Right ventricle myocardium inferior (tissue), 1 donor: ENCODE results near the gene NHERF2. TPM values are rescaled to one million over a fixed set of nuclear protein-coding genes. Genes with fewer than 3 reads are reported as not detected.

Experiments
- ATAC-seq: fragments of 200-7000 bp; cut with Tn5 transposase; one replicate; pipeline ENCODE4 v1.9.1; 2020; ENCODE audit warnings: mild to moderate bottlenecking, moderate library complexity
- DNase-seq: peaks from one replicate; pipeline ENCODE4 v3.0.0; 2021; ENCODE audit errors: missing footprints
- intact Hi-C: fragments of 100-400 bp; cut with DNase I; formaldehyde crosslinking; loops from one replicate; pipeline ENCODE4 v1.11.0; 2022
- total RNA-seq: library from RNA; stranded (reverse); fragmentation: NEBNext Ultra II Directional; extraction: Animal tissue kit (Norgen Biotek cat#: 25700); gene quantifications from one replicate; pipeline ENCODE4 v1.2.1, GENCODE V29; 2021
- donor health status: DM: no; HTN: yes; CAD: no; lungs with severe emphysema.

NHERF2 gene
- total RNA-seq, 1 donor from 2014 or later: 292 TPM

- intact Hi-C loops: loop anchor here (2.0 to 5.0 kb wide), 2 partner anchors 13 to 76 kb away; no protein-coding TSS in a partner anchor
- DNase-seq (no peak), ATAC-seq (no peak)
These were observed 19.5 kb downstream of the NHERF2 start for GRCh38 chr16:2045965-2046892.

GRCh38 chr16:2046893-2047329 is 20.2 kb downstream of the NHERF2 start:
- intact Hi-C loops: loop anchor here (2.0 to 5.0 kb wide), 2 partner anchors 14 to 75 kb away; no protein-coding TSS in a partner anchor
- ATAC-seq: no peak
- no peak for DNase-seq

DNA sequence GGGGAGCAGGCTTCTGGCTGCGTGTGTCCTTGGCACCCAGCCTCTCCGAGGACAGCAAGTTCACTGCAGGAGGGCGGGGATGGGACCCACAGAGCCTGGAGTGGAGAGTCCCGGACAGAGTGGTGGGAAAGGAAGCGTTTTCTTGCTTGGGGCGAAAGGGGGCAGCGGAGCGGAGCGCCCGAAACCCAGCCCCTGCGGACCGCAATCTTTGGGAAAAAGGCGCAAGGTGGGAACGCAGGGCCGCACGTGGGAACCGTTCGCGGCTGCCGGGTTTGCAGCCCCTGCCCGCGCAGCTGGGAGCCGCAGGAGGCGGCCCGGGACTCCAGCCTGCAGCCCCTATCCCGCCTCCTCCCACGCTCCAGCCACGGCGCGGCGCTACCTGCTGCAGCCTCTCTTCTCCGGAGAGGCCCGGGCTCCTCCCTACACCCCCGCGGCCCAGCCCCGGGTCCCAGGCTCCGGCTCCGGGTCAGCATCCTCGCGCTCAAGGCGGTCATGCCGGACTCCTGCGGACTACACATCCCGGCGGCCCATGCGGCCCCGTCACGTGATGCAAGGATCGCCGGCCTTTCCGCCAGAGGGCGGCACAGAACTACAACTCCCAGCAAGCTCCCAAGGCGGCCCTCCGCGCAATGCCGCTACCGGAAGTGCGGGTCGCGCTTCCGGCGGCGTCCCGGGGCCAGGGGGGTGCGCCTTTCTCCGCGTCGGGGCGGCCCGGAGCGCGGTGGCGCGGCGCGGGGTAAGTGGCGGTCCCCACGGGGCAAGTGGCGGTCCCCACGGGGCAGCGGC is 20.8 kb downstream of the NHERF2 start, which contains the start of the genes NTHL1 and TSC2:
NTHL1 (minus strand) TSS at position 505 of the 786 bp plus-strand sequence; CDS start at position 494, 11 bp downstream.
TSC2 (plus strand) TSS at position 656 of the 786 bp plus-strand sequence. CDS start 631 bp downstream, outside the sequence.
- DNase-seq (peak; percentile 99), ATAC-seq (peak; percentile 96)
- intact Hi-C loops: loop anchor here (2.0 to 5.0 kb wide), 2 partner anchors 15 to 75 kb away; no protein-coding TSS in a partner anchor

- intact Hi-C loops: loop anchor here (5.0 kb wide), 1 partner anchor 74 kb away; no protein-coding TSS in a partner anchor
- DNase-seq (no peak), ATAC-seq (no peak)
These were observed 21.4 kb downstream of the NHERF2 start for GRCh38 chr16:2048116-2048543.

- intact Hi-C loops: no loop called here
- ATAC-seq (no peak), DNase-seq (no peak)
These were observed 26.5 kb downstream of the NHERF2 start for GRCh38 chr16:2053211-2053610.

- DNase-seq (no peak), ATAC-seq (no peak)
- intact Hi-C loops: no loop called here
These were observed 27.2 kb downstream of the NHERF2 start for GRCh38 chr16:2053897-2054296.

DNA sequence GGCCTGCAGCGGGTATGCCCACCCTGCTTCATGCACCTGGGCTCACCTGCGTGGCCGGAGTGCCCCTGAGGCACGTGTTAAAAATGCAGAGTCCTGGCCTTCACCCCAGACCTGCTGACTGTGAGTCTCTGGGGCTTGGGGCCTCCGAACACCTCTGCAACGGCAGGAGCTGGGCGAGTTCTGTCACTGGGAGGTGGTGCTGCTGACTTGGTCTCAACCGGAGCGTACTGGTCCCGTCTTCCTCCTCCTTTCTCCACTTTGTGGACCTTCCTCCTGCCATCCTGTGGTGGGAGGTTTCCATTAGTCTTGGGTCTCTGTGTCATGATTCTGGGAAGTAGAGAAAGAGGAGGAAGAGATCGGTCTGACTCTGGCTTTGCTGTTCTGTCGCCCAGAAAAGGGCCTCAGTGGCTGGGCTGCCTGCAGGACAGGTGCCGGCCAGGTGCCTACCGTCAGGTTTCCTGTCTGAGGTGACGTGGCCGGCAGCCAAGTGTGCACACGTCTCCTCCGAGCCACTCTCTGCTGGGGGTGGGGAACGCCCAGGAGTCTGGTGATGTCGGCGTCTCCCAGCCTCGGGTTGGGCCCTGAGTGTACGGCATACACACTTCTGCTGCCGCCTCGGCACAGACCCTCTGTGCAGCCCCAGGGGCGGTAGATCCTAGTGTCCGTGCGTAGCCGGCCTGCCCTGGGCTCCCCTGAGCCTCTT is 28.0 kb downstream of the NHERF2 start:
- DNase-seq (no peak), ATAC-seq (no peak)
- intact Hi-C loops: no loop called here

GRCh38 chr16:2056077-2056476 is 29.4 kb downstream of the NHERF2 start:
- intact Hi-C loops: loop anchor here (1.0 kb wide), 1 partner anchor 33 kb away; no protein-coding TSS in a partner anchor
- ATAC-seq: peak; percentile 27

GRCh38 chr16:2056681-2057407 is 30.1 kb downstream of the NHERF2 start:
- intact Hi-C loops: loop anchor here (1.0 kb wide), 1 partner anchor 34 kb away; no protein-coding TSS in a partner anchor
- ATAC-seq: no peak
- DNase-seq: no peak

More at GRCh38 chr16:2056077-2056476, 29.4 kb downstream of the NHERF2 start:
- no peak for DNase-seq

DNA sequence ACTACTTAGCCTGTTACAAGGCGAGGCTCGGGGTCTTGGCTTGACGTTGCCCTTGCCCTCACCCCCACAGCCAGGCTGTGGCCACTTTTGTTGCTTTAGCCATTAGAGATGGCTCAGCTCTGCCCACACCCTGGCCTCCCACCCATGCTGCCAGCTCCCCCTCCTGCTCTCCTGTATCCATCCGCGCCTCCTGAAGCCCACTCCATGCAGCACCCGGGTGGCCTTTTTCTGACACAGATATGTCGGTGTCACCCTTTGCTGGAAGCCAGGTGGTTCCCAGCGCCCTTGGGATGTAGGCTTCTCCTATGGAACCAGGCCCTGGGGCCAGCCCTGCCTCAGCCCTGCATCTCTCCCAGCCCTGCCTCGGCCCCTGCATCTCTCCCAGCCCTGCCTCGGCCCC is 30.7 kb downstream of the NHERF2 start:
- DNase-seq (no peak), ATAC-seq (no peak)
- intact Hi-C loops: no loop called here

DNA sequence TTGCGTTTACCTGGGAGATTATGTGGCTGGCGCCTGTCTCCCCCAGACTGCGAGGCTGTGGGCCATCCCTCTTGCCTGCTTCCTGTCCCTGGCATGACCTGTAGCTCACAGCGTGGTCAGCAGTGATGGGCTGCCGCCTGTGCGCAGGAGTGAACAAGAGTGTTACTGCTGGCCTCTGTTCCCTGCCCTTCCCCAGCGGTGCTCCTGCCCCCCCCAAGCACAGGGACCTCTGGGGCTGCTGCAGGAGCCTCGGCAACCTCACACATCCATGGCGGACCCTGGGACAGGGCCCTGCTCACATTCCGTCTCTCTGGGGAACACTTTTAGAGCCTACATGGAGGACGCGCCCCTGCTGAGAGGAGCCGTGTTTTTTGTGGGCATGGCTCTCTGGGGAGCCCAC is 31.7 kb downstream of the NHERF2 start:
- ATAC-seq (no peak), DNase-seq (no peak)
- intact Hi-C loops: no loop called here

GRCh38 chr16:2058872-2059271 is 32.2 kb downstream of the NHERF2 start:
- ATAC-seq: no peak
- no peak for DNase-seq
- intact Hi-C loops: no loop called here

GRCh38 chr16:2060346-2060745 is 33.6 kb downstream of the NHERF2 start:
- intact Hi-C loops: no loop called here
- DNase-seq (no peak), ATAC-seq (no peak)

DNA sequence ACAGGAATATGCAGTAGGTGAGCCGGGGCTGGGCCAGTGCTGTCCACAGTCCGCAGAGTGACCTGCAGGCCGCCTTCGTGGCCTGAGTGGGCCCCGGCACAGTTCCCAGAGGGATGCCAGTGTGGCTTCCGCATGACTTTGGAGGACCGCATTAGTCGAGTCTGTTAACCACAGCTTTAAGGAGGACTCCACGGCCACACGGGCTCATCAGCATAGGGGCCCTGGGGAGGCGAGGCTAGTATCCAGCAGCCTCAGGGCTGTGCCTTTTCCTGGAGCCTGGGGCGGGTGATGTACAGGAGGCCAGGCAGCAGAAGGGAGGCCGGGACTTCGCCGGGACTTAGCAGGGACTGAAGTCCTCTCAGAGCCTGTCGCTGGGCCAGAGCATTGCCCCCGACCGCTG is 34.3 kb downstream of the NHERF2 start:
- ATAC-seq: no peak
- intact Hi-C loops: no loop called here
- DNase-seq: no peak

DNA sequence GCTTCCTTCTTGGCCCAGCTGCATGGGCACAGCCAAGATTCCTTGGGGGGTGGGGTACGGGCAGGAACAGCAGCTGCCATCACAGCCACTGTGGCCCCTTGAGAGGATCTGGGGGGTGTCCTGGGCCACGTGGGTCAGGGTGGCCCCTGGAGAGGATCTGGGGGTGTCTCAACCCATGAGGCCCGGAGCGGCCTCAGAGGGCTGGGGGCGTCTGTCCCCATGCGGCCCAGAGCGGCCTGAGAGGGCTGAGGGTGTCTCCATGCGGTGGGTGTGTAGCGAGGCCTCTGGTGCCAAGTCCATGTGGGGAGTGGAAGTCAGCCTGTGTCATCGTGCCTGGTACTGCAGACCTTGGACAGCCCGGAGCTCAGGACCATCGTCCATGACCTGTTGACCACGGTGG is 34.8 kb downstream of the NHERF2 start:
- intact Hi-C loops: no loop called here
- DNase-seq: no peak
- ATAC-seq: no peak

- DNase-seq: no peak
- ATAC-seq: no peak
- intact Hi-C loops: no loop called here
These were observed 36.1 kb downstream of the NHERF2 start for GRCh38 chr16:2062801-2063200.

DNA sequence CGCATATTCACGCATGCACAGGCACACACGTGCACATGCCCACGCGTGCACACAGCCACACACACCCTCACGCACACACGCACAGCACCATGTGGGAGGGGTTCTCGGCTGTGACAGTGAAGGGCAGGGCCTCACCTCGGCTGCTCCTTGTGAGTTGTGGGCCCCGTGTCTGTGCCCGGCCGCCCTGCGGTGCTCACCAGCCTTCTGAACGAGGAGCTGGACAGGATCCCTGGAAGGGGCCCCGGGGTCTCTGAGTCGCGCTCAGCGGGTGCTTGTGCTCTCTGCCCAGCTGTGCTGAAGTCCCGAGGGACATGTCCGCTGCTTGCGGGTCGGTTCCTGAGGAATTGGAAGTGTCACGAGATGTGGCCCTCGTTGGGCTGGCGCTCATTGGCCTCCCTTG is 37.2 kb downstream of the NHERF2 start:
- DNase-seq: no peak
- no peak for ATAC-seq
- intact Hi-C loops: no loop called here
